ENCODE data around the gene IL17RB.

Gene IL17RB

GRCh38 chr3:53808496-53808895 is 37.9 kb upstream of the IL17RB start:
- TF ChIP-seq, protein P1, sequence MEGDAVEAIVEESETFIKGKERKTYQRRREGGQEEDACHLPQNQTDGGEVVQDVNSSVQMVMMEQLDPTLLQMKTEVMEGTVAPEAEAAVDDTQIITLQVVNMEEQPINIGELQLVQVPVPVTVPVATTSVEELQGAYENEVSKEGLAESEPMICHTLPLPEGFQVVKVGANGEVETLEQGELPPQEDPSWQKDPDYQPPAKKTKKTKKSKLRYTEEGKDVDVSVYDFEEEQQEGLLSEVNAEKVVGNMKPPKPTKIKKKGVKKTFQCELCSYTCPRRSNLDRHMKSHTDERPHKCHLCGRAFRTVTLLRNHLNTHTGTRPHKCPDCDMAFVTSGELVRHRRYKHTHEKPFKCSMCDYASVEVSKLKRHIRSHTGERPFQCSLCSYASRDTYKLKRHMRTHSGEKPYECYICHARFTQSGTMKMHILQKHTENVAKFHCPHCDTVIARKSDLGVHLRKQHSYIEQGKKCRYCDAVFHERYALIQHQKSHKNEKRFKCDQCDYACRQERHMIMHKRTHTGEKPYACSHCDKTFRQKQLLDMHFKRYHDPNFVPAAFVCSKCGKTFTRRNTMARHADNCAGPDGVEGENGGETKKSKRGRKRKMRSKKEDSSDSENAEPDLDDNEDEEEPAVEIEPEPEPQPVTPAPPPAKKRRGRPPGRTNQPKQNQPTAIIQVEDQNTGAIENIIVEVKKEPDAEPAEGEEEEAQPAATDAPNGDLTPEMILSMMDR (conservative IDR thresholded peaks at IDR 0.05; ENCODE audit: low read length) = no peak
- no peak for TF ChIP-seq EZH2phosphoT487 (IDR thresholded peaks at IDR 0.05; ENCODE audit: borderline replicate concordance)
- Histone ChIP-seq H3K9me2 (replicated peaks; ENCODE audit: low read depth, low read length) (no peaks in the 10 kb centered on the region), H3K4me1 (ENCODE audit: insufficient read depth, low read length, poor library complexity, severe bottlenecking) (no peaks in the 10 kb centered on the region), H3K9me3 (ENCODE audit: insufficient read depth, low read depth, low read length) (no peaks in the 10 kb centered on the region), H3K4me3 (ENCODE audit: low read length, poor library complexity, severe bottlenecking) (no peak overlapping the region), H4K20me1 (ENCODE audit: insufficient read depth, low read length, poor library complexity, severe bottlenecking) (no peaks in the 10 kb centered on the region), H3F3A (ENCODE audit: low read depth) (no peaks in the 10 kb centered on the region), H3K27me3 (ENCODE audit: insufficient read depth, low read length, poor library complexity, severe bottlenecking) (no peaks in the 10 kb centered on the region), H2AFZ (ENCODE audit: low read length) (no peak overlapping the region), H3K9ac (ENCODE audit: low read depth, low read length, poor library complexity, severe bottlenecking) (no peak overlapping the region), H3K36me3 (ENCODE audit: insufficient read depth, low read length) (no peaks in the 10 kb centered on the region), H3K4me2 (ENCODE audit: low read depth, low read length, poor library complexity, severe bottlenecking) (no peak overlapping the region), H3K79me2 (ENCODE audit: insufficient read depth, low read length) (no peaks in the 10 kb centered on the region)

DNA sequence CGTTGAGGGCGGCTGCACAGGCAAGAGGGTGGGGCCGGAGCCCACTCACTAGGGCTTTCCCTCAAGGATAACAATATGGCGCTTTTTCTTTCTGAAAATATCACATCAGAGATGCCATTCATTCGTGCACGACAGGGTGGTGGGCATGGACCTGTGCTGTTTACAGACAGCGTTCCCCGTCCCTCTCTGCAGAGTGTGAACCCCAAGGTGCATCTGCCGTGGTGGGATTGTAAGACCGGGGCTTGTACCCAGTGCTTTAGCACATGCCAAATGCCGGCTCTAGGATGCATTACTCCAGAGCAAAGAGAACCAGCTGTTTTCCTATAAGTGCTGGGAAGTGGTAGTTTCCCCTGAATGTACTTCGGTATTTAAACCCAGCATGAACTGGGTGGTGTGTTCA is 37.1 kb upstream of the IL17RB start:
- no peaks in the 10 kb centered on the region for H3K9me2 ChIP-seq (replicated peaks; ENCODE audit: low read depth, low read length)
- no peak overlapping the region for H3K4me3 ChIP-seq (ENCODE audit: low read length, poor library complexity, severe bottlenecking)
- no peaks in the 10 kb centered on the region for H3K27me3 ChIP-seq (ENCODE audit: insufficient read depth, low read length, poor library complexity, severe bottlenecking)
- TF ChIP-seq, protein P1 (conservative IDR thresholded peaks at IDR 0.05; ENCODE audit: low read length) = no peak
- no peak for TF ChIP-seq EZH2phosphoT487 (IDR thresholded peaks at IDR 0.05; ENCODE audit: borderline replicate concordance)
- H3K36me3 ChIP-seq (ENCODE audit: insufficient read depth, low read length) = no peaks in the 10 kb centered on the region
- H4K20me1 ChIP-seq (ENCODE audit: insufficient read depth, low read length, poor library complexity, severe bottlenecking) = no peaks in the 10 kb centered on the region
- H3K9me3 ChIP-seq (ENCODE audit: insufficient read depth, low read depth, low read length) = no peaks in the 10 kb centered on the region
- H3K9ac ChIP-seq (ENCODE audit: low read depth, low read length, poor library complexity, severe bottlenecking) = no peak overlapping the region
- no peaks in the 10 kb centered on the region for H3K79me2 ChIP-seq (ENCODE audit: insufficient read depth, low read length)
- H2AFZ ChIP-seq (ENCODE audit: low read length) = no peak overlapping the region
- H3F3A ChIP-seq (ENCODE audit: low read depth) = no peaks in the 10 kb centered on the region
- no peaks in the 10 kb centered on the region for H3K4me1 ChIP-seq (ENCODE audit: insufficient read depth, low read length, poor library complexity, severe bottlenecking)
- H3K4me2 ChIP-seq (ENCODE audit: low read depth, low read length, poor library complexity, severe bottlenecking) = no peak overlapping the region

DNA sequence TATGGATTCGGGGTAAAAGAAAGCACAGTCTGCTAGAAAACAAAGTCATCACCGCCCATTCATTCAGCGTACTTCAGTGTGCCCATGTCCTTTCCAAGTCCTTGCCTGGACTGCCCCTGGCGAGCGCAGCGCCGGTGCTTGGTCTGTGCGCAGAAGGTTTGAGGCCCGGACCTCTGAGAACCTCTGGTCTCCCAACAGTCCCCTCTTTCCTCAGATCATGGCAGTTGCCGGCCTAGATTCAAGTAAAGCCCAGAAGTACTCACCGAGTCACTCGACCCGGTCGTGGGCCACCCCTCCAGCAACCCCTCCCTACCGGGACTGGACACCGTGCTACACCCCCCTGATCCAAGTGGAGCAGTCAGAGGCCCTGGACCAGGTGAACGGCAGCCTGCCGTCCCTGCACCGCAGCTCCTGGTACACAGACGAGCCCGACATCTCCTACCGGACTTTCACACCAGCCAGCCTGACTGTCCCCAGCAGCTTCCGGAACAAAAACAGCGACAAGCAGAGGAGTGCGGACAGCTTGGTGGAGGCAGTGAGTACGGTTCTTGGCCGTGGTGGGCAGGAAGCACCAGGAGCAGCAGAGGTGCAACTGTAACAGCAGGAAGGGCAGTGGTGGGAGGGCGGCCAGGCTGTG is 36.5 kb upstream of the IL17RB start:
- Histone ChIP-seq H3K36me3 (ENCODE audit: insufficient read depth, low read length) (no peaks in the 10 kb centered on the region), H4K20me1 (ENCODE audit: insufficient read depth, low read length, poor library complexity, severe bottlenecking) (no peaks in the 10 kb centered on the region), H2AFZ (ENCODE audit: low read length) (no peak overlapping the region), H3K9me2 (replicated peaks; ENCODE audit: low read depth, low read length) (no peaks in the 10 kb centered on the region), H3K27me3 (ENCODE audit: insufficient read depth, low read length, poor library complexity, severe bottlenecking) (no peaks in the 10 kb centered on the region), H3K4me2 (ENCODE audit: low read depth, low read length, poor library complexity, severe bottlenecking) (no peak overlapping the region), H3K4me3 (ENCODE audit: low read length, poor library complexity, severe bottlenecking) (no peak overlapping the region), H3K9me3 (ENCODE audit: insufficient read depth, low read depth, low read length) (no peaks in the 10 kb centered on the region), H3F3A (ENCODE audit: low read depth) (no peaks in the 10 kb centered on the region), H3K9ac (ENCODE audit: low read depth, low read length, poor library complexity, severe bottlenecking) (no peak overlapping the region), H3K4me1 (ENCODE audit: insufficient read depth, low read length, poor library complexity, severe bottlenecking) (no peaks in the 10 kb centered on the region), H3K79me2 (ENCODE audit: insufficient read depth, low read length) (no peaks in the 10 kb centered on the region)
- TF ChIP-seq EZH2phosphoT487 (IDR thresholded peaks at IDR 0.05; ENCODE audit: borderline replicate concordance) = no peak
- TF ChIP-seq, protein P1 (conservative IDR thresholded peaks at IDR 0.05; ENCODE audit: low read length) = no peak
